T-cell (primary cell): ENCODE measurements around the gene CAPN2. TPM values are rescaled to one million over a fixed set of nuclear protein-coding genes. Genes with fewer than 3 reads are reported as not detected.
"Not testable (repeated sequence)": the region's sequence is repeated elsewhere in the genome, so short reads cannot be mapped to it uniquely, and the experiment has no call there.

ENCODE experiments used
- ATAC-seq, 4 experiments: fragments of 200-7000 bp in 3 of 4; fragments of 150-1000 bp in 1 of 4; cut with Tn5 transposase; replicated peaks in 1 of 4; 1 replicate in 3 of 4; 2 replicates in 1 of 4; pipeline ENCODE4 v1.10.0; 2021; ENCODE audit warnings: moderate library complexity in 3 of 4, mild to moderate bottlenecking in 2 of 4, moderate number of reproducible peaks in 1 of 4
- CTCF ChIA-PET, 2 donors: fragments of 300-600 bp; sonication (Branson Sonifier 250); formaldehyde crosslinking; loops; one replicate each; lab custom pipeline; 2022; ENCODE audit warnings: antibody characterized with exemption in 2 of 2; lab: Charles Lee
- POLR2A ChIA-PET, 2 donors: fragments of 300-600 bp; sonication (Branson Sonifier 250); formaldehyde crosslinking; loops; one replicate each; lab custom pipeline; 2022; ENCODE audit warnings: antibody characterized with exemption in 2 of 2; lab: Charles Lee
- DNase-seq, 35 experiments: peaks; one replicate each; pipeline versions ENCODE4 v3.0.0 to v3.0.0-alpha.2; 2013 to 2023
- H3K27ac ChIP-seq: one replicate; pipeline ENCODE4 v1.5.1; 2013; ENCODE audit warnings: low read length
- H3K27me3 ChIP-seq, 2 experiments: replicated peaks in 1 of 2; 1 replicate in 1 of 2; 2 replicates in 1 of 2; pipeline versions ENCODE4 v1.6.1 to v1.7.0; 2013; ENCODE audit warnings: low read length in 1 of 2, mixed read lengths in 1 of 2; ENCODE audit not compliant: control insufficient read depth in 2 of 2, insufficient read depth in 2 of 2; ENCODE audit errors: extremely low read depth in 1 of 2
- H3K36me3 ChIP-seq, 2 donors: 1 replicate in 1 of 2; 2 replicates in 1 of 2; pipeline versions ENCODE4 v1.6.1 to v1.7.0; 2013; ENCODE audit warnings: low read length in 1 of 2; ENCODE audit not compliant: control insufficient read depth in 2 of 2, insufficient read depth in 1 of 2; ENCODE audit errors: extremely low read depth in 1 of 2
- H3K4me1 ChIP-seq, 2 experiments: 1 replicate in 1 of 2; 2 replicates in 1 of 2; pipeline versions ENCODE4 v1.6.1 to v1.7.0; 2013; ENCODE audit warnings: low read length in 2 of 2, mixed read lengths in 1 of 2; ENCODE audit not compliant: insufficient read depth in 2 of 2, control insufficient read depth in 1 of 2; ENCODE audit errors: extremely low read depth in 1 of 2
- H3K4me3 ChIP-seq, 2 donors: 1 replicate in 1 of 2; 2 replicates in 1 of 2; pipeline versions ENCODE4 v1.5.1 to v1.7.0; 2013; ENCODE audit warnings: mild to moderate bottlenecking in 2 of 2, low read length in 1 of 2, moderate library complexity in 1 of 2; ENCODE audit not compliant: control insufficient read depth in 1 of 2; ENCODE audit errors: extremely low read depth in 1 of 2
- H3K9me3 ChIP-seq: 2 replicates; pipeline ENCODE4 v1.7.0; 2013
- H3K27ac Mint-ChIP-seq, 2 donors: one replicate each; pipeline ENCODE4 v1.8.0; 2020 to 2021; ENCODE audit warnings: mild to moderate bottlenecking in 2 of 2, mixed read lengths in 2 of 2
- H3K27me3 Mint-ChIP-seq, 2 donors: one replicate each; pipeline ENCODE4 v1.8.0; 2021 to 2022; ENCODE audit warnings: mixed read lengths in 2 of 2
- H3K36me3 Mint-ChIP-seq: one replicate; pipeline ENCODE4 v1.8.0; 2021; ENCODE audit warnings: mixed read lengths
- H3K4me1 Mint-ChIP-seq, 3 donors: one replicate each; pipeline ENCODE4 v1.8.0; 2020 to 2022; ENCODE audit warnings: mixed read lengths in 3 of 3, mild to moderate bottlenecking in 1 of 3
- H3K4me3 Mint-ChIP-seq, 3 donors: one replicate each; pipeline ENCODE4 v1.8.0; 2020 to 2022; ENCODE audit warnings: mild to moderate bottlenecking in 3 of 3, mixed read lengths in 3 of 3, moderate library complexity in 3 of 3
- H3K9me3 Mint-ChIP-seq, 3 donors: one replicate each; pipeline ENCODE4 v1.8.0; 2020 to 2022; ENCODE audit warnings: mixed read lengths in 3 of 3
- WGBS: methylation state at CpG from one replicate; pipeline ENCODE4 v1.1.5; 2013; ENCODE audit warnings: missing lambda C conversion rate; ENCODE audit not compliant: insufficient coverage; 5-methylcytosine and 5-hydroxymethylcytosine counted together
- total RNA-seq, 35 experiments: library from RNA in 6 of 35; stranded (reverse) in 6 of 35; fragments of 120-200 nt in 1 of 35; gene quantifications; one replicate each; pipeline versions ENCODE4 v1.2.1 to v1.2.4 and lab custom pipeline; 2013 to 2026

CAPN2 gene
- total RNA-seq, 5 donors from 2014 or later (not counting 1 experiment from before 2014, with no cell fraction given) = 146 to 206 (median 169) TPM

DNA sequence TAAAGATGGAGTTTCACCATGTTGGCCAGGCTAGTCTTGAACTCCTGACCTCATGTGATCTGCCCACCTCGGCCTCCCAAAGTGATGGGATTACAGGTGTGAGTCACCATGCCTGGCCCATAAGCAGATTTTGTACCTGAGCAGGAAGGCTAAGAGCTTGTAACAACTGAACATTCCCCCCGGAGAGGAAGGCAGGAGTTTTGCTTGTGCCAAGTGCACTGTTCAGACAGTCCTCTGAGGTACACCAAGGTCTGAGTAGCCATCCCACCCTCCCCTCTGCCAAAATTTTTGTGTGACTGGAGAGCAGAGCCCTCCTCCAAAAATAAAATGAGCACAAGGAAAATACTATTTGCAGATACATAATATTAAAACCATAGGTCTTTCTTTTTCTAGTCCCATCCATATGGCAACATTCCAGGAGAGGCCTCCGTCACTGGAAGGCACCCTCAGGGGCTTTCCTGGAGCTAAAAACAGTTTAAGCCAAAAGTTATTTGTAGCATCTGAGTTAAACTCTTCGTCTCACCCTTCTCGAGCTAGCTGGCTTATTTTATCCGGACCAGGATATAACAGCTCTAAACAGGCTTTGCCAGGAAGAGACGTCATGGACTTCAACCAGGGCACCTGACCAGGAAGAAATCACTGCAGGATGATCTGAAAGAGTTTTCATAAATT, 27.2 kb downstream of the CAPN2 start:
- Histone ChIP-seq H3K9me3 (no peaks in the 10 kb centered on the region), H3K36me3 (peaks cover 3 to 53% of the 10 kb centered on the region in 2 donors), H3K27me3 (no peaks in the 10 kb centered on the region), H3K27ac (no peak overlapping the region), H3K4me1 (peaks cover 0 to 15% of the 10 kb centered on the region in 2 experiments), H3K4me3 (no peak overlapping the region)
- WGBS = 100% methylated on average over 7 of the region's 7 CpGs
- Mint-ChIP-seq H3K27ac (peak overlapping the region in 1 of 2 donors; percentile 73), H3K27me3 (no peaks in the 10 kb centered on the region), H3K4me3 (no peak overlapping the region), H3K36me3 (peaks cover 25% of the 10 kb centered on the region), H3K4me1 (peaks cover 4 to 17% (median 8%) of the 10 kb centered on the region in 3 donors), H3K9me3 (no peaks in the 10 kb centered on the region)
- ATAC-seq (no peak), DNase-seq (no peak)
- POLR2A ChIA-PET = no interaction called here
- CTCF ChIA-PET = interaction anchor here in 1 of 2 donors (1.0 to 1.1 kb wide), 2 partner anchors 10 to 43 kb away, joined by 3 to 4 read pairs; no protein-coding TSS in a partner anchor

DNA sequence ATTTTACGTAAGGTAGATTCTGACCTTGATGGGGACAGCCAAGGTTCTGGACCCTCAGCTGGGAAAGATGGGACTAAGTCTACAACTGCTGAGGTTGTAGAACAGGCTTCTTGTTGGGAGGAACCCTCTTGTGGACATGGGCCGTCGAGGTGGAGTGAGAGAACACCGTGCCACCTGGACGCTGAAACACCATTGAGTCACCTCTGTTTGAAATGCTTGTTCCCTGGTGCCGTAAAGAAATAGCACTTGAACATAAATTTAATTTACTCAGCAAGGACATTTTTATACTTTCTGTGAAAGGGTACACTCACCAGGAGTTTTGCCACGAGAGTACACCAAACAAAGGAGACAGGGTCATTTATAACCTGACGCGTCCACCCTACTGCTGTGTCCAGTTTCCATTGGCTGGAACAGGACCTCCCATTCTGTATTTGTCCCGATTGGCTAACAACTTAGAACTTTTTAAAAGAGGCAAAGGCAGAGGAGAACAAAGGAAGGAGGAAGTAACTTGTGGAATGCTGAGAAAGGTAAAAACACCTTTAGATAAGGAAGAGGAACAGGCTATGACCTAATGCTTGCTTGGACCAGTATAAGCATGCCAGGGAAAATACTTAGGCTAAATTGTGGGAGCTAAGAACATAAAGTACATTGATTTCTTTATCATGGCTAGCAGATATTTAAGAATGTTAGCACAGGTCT, 27.8 kb downstream of the CAPN2 start:
- CTCF ChIA-PET, ATAC-seq, H3K27me3 Mint-ChIP-seq, H3K9me3 ChIP-seq, H3K27me3 ChIP-seq, H3K9me3 Mint-ChIP-seq, H3K27ac ChIP-seq, H3K4me3 Mint-ChIP-seq, H3K4me3 ChIP-seq, DNase-seq: not testable (repeated sequence)
- peaks cover 3 to 54% of the 10 kb centered on the region in 2 donors for H3K36me3 ChIP-seq
- Mint-ChIP-seq H3K4me1 (peaks cover 4 to 15% (median 7%) of the 10 kb centered on the region in 3 donors), H3K27ac (peak overlapping the region; percentile 31 to 57), H3K36me3 (peaks cover 22% of the 10 kb centered on the region)
- WGBS = 100% methylated on average over 4 of the region's 10 CpGs
- POLR2A ChIA-PET = interaction anchor here (0.6 to 1.2 kb wide), 3 partner anchors 23 to 41 kb away, joined by 3 read pairs; no protein-coding TSS in a partner anchor
- H3K4me1 ChIP-seq = peaks cover 0 to 15% of the 10 kb centered on the region in 2 experiments

DNA sequence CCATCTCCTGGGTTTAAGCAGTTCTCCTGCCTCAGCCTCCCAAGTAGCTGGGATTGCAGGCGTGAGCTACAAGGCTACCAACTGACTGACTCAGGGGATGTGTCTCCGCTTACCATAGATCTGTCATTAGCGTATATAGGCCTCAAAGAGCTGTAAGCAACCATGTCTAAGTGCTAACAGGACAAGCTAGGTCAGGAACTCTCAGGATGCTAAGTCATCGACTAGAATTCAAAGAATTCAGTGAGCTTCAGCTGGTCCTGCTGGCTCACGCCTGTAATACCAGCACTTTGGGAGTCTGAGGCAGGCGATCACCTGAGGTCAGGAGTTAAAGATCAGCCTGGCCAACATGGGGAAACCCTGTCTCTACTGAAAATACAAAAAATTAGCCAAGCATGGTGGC, 29.5 kb downstream of the CAPN2 start:
- Mint-ChIP-seq H3K36me3 (peaks cover 22% of the 10 kb centered on the region), H3K27me3 (no peaks in the 10 kb centered on the region), H3K9me3 (no peaks in the 10 kb centered on the region), H3K4me3 (no peak overlapping the region), H3K27ac (peak overlapping the region in 1 of 2 donors; percentile 44), H3K4me1 (peaks cover 5 to 11% (median 5%) of the 10 kb centered on the region in 3 donors)
- peaks cover 3 to 58% of the 10 kb centered on the region in 2 donors for H3K36me3 ChIP-seq
- WGBS = 100% methylated on average over 5 of the region's 6 CpGs
- no peak overlapping the region for H3K27ac ChIP-seq
- H3K9me3 ChIP-seq = no peaks in the 10 kb centered on the region
- ChIA-PET CTCF (interaction anchor here (1.1 to 1.6 kb wide), 2 partner anchors 10 to 46 kb away, joined by 3 to 5 read pairs; no protein-coding TSS in a partner anchor), POLR2A (interaction anchor here in 1 of 2 donors (0.6 kb wide), 1 partner anchor 449 kb away, joined by 3 read pairs; no protein-coding TSS in a partner anchor)
- no peak overlapping the region for H3K4me3 ChIP-seq
- no peak for DNase-seq
- H3K27me3 ChIP-seq = no peaks in the 10 kb centered on the region
- ATAC-seq = no peak
- peaks cover 0 to 6% of the 10 kb centered on the region in 2 experiments for H3K4me1 ChIP-seq

DNA sequence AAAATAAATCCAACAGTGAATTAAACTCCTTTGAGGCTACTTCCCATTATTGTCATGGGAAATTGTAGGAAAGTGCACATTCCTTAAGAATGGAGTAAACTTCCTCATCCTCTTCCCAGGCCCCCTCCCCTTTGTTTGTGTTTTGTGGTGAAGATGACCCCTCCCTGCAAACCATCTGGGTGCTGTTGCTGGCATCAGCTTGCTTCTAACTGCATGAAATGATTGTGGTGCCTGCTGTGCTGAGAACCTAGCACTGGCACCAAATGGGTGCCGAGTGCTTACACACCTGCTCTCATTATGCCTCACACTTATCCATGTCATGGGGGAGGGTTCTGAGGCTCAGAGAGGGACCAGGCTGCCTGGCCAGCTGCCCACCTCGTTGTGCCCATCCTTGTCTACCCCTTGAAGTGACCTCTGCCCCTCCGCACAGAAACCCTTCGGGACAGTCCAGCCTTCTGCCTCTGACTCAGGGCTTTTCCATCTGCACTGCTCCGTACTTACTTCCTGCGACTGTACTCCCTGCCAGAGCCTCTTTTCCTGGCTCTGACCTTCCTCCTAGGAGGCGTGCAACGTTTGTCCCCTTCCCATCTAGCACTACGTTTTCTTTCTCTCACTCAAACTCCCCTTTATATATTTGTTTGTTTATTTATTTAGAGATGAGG, 30.6 kb downstream of the CAPN2 start:
- peaks cover 7 to 21% (median 10%) of the 10 kb centered on the region in 3 donors for H3K4me1 Mint-ChIP-seq
- Histone ChIP-seq H3K4me3 (no peak overlapping the region), H3K27me3 (no peaks in the 10 kb centered on the region), H3K27ac (no peak overlapping the region), H3K9me3 (no peaks in the 10 kb centered on the region), H3K36me3 (peaks cover 3 to 61% of the 10 kb centered on the region in 2 donors), H3K4me1 (peaks cover 0 to 1% of the 10 kb centered on the region in 2 experiments)
- H3K27ac Mint-ChIP-seq = peak overlapping the region; percentile 46 to 64
- ChIA-PET CTCF (interaction anchor here (0.5 to 0.7 kb wide), 2 partner anchors 32 to 619 kb away, joined by 3 to 5 read pairs; no protein-coding TSS in a partner anchor), POLR2A (interaction anchor here in 1 of 2 donors (0.6 kb wide), 1 partner anchor 75 kb away, joined by 4 read pairs; no protein-coding TSS in a partner anchor)
- DNase-seq = no peak
- no peak for ATAC-seq
- WGBS = 74% methylated on average over 5 of the region's 9 CpGs
- peaks cover 29% of the 10 kb centered on the region for H3K36me3 Mint-ChIP-seq
- no peak overlapping the region for H3K4me3 Mint-ChIP-seq
- no peaks in the 10 kb centered on the region for H3K9me3 Mint-ChIP-seq
- no peaks in the 10 kb centered on the region for H3K27me3 Mint-ChIP-seq

DNA sequence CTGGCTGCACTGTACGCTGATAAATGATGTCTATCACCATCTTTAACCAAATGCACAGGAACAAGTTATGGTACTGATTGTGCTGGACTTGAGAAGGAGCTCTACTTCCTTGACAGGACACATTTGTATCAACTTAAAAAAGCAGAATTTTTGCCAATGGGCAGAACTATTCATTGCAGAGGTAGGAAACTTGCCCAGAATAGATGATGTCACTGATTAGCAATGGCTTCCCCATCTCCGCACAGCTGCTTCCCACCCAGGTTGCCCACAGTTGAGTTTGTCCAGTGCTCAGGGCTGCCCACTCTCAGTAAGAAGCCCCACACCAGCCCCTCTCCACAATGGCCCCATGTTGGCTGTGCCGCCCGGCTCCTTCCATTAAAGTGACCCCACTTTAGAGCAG, 33.4 kb downstream of the CAPN2 start:
- Histone ChIP-seq H3K9me3 (no peaks in the 10 kb centered on the region), H3K4me3 (no peak overlapping the region), H3K27ac (no peak overlapping the region), H3K36me3 (peaks cover 0 to 57% of the 10 kb centered on the region in 2 donors), H3K4me1 (peaks cover 0 to 13% of the 10 kb centered on the region in 2 experiments), H3K27me3 (no peaks in the 10 kb centered on the region)
- CTCF ChIA-PET = interaction anchor here (0.6 to 1.9 kb wide), 4 partner anchors 17 to 49 kb away, joined by 3 to 6 read pairs (median 4); no protein-coding TSS in a partner anchor
- Mint-ChIP-seq H3K36me3 (peaks cover 34% of the 10 kb centered on the region), H3K27ac (peak overlapping the region in 1 of 2 donors; percentile 66), H3K9me3 (no peaks in the 10 kb centered on the region), H3K4me1 (peaks cover 14 to 26% (median 14%) of the 10 kb centered on the region in 3 donors), H3K4me3 (no peak overlapping the region), H3K27me3 (no peaks in the 10 kb centered on the region)
- ATAC-seq (no peak), DNase-seq (no peak)
- POLR2A ChIA-PET = no interaction called here
- WGBS = 100% methylated on average over 3 of the region's 4 CpGs
